Measurements from ENCODE around the gene TPCN1. TPM values are rescaled to one million over a fixed set of nuclear protein-coding genes. Genes with fewer than 3 reads are reported as not detected.

Gene TPCN1
- total and polyA plus RNA-seq, 2 of the 13 experiments (the other 11 are each of a cell fraction or from before 2014, with no cell fraction given) = 8.0 to 26.8 TPM

GRCh38 chr12:113271853-113272561 lies 50.7 kb downstream of the TPCN1 start (continued):
- TF ChIP-seq ZNF503 (CRISPR knock-in tag; IDR thresholded peaks at IDR 0.05) = no peak
- TF ChIP-seq ZNF839 (CRISPR knock-in tag; IDR thresholded peaks at IDR 0.05; ENCODE audit: borderline replicate concordance) = no peak
- TF ChIP-seq ZNF773 (CRISPR knock-in tag; IDR thresholded peaks at IDR 0.05; ENCODE audit: borderline replicate concordance) = no peak
- TF ChIP-seq ZNF484 (CRISPR knock-in tag; IDR thresholded peaks at IDR 0.05; ENCODE audit: borderline replicate concordance, low read depth) = no peak
- TF ChIP-seq PCBP2 (optimal IDR thresholded peaks at IDR 0.05; ENCODE audit: low read depth, low read length, poor library complexity, severe bottlenecking) = no peak
- TF ChIP-seq ZNF670 (CRISPR knock-in tag; IDR thresholded peaks at IDR 0.05; ENCODE audit: borderline replicate concordance) = no peak
- no peak for TF ChIP-seq SRSF1 (optimal IDR thresholded peaks at IDR 0.05; ENCODE audit: low read depth, low read length)
- TF ChIP-seq NR1H2 (CRISPR knock-in tag; IDR thresholded peaks at IDR 0.05; ENCODE audit: borderline replicate concordance, low read depth) = no peak
- no peak for TF ChIP-seq MLX (CRISPR knock-in tag; IDR thresholded peaks at IDR 0.05)
- TF ChIP-seq NCOA1 (CRISPR knock-in tag; IDR thresholded peaks at IDR 0.05) = no peak
- TF ChIP-seq TRIM22 (IDR thresholded peaks at IDR 0.05) = no peak
- no peak for TF ChIP-seq ATF7 (IDR thresholded peaks at IDR 0.05)
- TF ChIP-seq ATF7 (CRISPR knock-in tag; IDR thresholded peaks at IDR 0.05) = no peak
- peak; percentile 80 for TF ChIP-seq PHF21A (CRISPR knock-in tag; IDR thresholded peaks at IDR 0.05)
- peak; percentile 57 for TF ChIP-seq GATAD2A (CRISPR knock-in tag; IDR thresholded peaks at IDR 0.05)
- no peak for TF ChIP-seq ZNF460 (CRISPR knock-in tag; IDR thresholded peaks at IDR 0.05; ENCODE audit: borderline replicate concordance)
- no peak for TF ChIP-seq SNAPC5 (CRISPR knock-in tag; IDR thresholded peaks at IDR 0.05; ENCODE audit: borderline replicate concordance)
- TF ChIP-seq ZBTB25 (CRISPR knock-in tag; IDR thresholded peaks at IDR 0.05) = no peak
- TF ChIP-seq ZNF550 (CRISPR knock-in tag; IDR thresholded peaks at IDR 0.05; ENCODE audit: borderline replicate concordance) = no peak
- no peak for TF ChIP-seq FOSL1 (CRISPR knock-in tag; IDR thresholded peaks at IDR 0.05; ENCODE audit: borderline replicate concordance)
- no peak for TF ChIP-seq REST (IDR thresholded peaks at IDR 0.05; ENCODE audit: borderline replicate concordance in 1 of 2, low read depth in 1 of 2, low read length in 2 of 2)
- no peak for TF ChIP-seq CHD2 (IDR thresholded peaks at IDR 0.05; ENCODE audit: low read depth, low read length)
